GM19468 (cell line): ENCODE data around the gene CENPM.
"Not testable (repeated sequence)": the region's sequence is repeated elsewhere in the genome, so short reads cannot be mapped to it uniquely, and the experiment has no call there.

Experiments
- ATAC-seq: cut with Tn5 transposase; IDR thresholded peaks from one replicate; pipeline ENCODE4 v1.9.1; 2021; ENCODE audit warnings: mild to moderate bottlenecking, moderate library complexity, moderate number of reproducible peaks; ENCODE audit not compliant: unreplicated experiment; ENCODE audit errors: extremely low read depth

CENPM gene

DNA sequence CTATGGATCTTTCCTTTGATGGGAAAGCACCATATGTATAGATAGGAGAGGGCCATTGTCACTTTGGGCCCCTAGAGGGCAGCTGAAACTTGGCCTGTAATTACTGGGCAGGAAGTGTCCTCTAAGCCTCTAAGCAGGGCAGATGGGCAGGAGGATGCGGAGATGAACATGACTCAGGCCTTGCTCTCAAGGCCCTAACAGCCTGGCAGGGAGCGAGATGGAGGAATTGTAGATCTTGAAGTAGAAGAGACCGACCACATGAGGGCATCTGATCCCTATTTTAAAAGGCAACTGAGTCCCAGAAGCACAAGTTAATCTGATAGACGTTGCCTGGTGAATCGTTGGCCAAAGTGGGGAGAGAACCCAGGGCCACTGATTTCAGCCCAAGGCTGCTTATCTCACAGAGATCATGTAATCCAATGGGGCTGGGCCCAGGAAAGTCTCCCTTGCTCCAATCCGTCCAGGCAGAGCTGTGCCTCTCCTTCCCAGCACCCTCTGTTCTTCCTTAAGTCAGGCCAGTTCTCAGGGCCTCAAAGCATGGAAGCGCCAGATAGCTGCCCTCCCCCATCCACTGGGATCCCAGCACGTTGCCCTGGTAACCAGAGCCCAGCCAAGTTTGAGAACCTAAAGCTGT, 19.8 kb upstream of the CENPM start:
- ATAC-seq, result no peak

DNA sequence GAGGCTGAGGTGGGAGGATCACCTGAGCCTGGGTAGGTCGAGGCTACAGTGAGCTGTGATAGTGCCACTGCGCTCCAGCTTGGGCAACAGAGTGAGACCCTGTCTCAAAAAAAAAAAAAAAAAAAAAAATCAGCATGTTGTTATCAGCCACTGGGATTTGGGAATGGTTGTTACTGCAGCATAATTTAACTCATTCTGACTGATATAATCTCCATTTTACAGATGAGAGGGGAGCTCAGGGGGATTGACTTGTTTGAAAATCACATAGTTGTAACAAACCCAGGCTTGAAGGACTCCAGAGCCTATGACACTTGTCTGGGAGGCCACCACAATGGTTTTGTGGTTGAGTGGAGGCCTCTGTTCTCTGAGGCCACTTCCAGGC, 19.3 kb upstream of the CENPM start:
- ATAC-seq, result no peak

GRCh38 chr22:41964112-41964491, 17.1 kb upstream of the CENPM start:
- ATAC-seq, result no peak

DNA sequence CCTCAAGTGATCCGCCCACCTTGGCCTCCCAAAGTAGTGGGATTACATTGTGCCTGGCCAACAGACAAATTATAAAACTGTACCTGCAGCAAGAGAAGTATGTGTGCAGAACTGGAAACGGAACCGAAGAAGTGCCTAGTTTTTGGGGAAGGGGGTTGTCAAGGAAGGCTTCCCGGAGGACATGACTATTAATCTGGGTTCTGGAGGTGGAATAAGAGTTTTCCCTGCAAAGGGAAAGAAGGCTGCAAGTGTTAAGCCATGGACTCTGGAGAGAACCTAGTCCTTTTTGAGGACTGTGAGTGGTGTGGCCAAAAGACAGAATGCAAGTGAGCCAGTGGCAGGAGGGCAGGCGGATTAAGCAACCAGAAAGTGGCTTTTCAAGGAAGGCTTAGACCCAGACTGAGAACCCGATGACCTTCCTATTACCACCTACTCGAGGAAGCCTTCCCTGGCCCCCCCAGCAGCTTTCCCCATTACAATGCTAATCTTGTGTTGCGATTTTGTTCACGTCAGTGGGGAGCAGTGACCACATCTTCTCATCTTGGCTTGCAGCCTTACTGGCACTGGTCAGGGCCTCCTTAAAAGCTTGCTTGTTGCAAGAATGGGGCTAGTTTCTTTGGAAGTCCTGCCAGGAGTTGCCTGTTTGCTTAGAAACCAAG, 16.6 kb upstream of the CENPM start:
- no peak for ATAC-seq

- ATAC-seq, result no peak
These were observed 11.1 kb upstream of the CENPM start for GRCh38 chr22:41957941-41958556.

DNA sequence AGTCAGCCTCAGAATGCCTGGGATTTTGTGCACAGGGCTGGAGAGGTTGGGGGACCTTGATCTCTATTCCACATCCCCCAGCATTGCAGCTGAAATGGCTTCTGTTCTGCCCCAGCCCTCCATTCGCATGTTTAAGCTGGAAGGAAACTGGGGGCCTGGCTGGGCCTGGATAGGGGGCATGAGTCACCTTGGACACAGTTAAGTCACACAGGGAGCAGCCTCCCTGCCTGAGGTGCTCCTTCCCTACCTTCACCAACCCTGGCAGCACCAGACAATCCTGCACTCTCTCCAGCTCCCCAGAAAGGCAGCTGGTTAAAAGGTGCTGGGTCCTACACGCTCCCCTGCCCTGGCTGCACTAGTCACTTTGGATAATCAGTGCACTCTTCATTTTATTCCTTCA, 5.8 kb upstream of the CENPM start:
- ATAC-seq, result no peak

DNA sequence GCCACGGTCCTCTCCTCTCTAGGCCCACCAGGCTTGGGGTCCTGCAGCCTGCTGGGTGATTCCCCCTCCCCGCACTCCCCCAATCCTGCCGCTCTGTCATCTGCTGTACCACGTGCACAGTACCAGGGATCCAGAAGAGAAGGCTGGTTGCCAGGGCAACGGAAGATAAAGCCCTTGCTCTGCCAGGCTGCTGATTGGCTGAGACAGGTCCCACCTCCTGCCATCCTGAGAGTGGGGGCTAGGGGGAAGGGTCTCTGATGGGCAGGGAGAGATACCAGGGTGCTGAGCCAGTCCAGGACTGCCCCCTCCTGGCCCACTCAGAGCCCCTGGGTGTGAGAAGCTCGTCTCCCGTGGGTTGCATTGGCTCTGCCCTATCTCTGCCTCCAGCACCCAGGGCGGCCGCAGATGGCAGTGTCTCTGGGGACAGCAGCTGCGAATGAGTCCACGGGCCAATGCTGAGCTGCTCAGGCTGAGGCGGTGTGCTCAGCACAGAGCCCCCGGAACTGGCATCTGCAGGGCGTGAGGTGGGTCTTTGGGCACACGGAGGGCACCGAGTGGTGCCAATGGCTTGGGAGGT, 5.0 kb upstream of the CENPM start, which contains the start of gene SMIM45:
TSS of gene SMIM45 (plus strand) at position 253 of the 577 bp plus-strand sequence.
- no peak for ATAC-seq

DNA sequence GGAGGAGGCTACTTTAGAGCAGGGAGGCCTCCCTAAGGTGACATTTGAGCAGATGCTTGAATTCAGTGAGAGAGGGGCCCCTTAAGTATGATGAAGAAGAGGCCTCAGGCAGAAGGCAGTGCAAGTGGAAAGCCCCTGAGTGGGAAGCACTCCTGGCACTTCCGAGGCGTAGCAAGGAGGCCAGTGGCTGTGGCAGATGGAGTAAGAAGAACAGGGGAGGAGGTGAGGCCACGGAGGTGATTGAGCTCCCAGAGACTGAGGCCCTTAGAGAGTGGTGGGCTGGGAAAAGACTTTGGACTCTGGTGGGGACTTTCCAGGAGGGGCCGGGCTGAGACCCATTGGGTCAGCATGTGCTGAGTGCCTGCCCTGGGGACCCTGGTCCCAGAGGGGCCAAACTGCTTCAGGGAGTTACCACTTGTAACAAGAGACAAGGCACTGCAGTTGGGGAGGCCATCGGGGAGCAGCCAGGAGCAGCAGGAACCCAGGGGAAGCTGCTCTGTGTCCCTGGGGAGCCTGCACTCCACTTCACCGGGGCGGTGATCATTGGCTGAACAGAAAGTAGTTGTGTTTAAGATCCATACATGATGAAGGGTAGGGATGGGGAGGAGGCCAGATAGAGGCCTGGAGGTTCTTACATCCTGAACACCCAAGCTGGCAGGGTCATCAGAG, 2.5 kb upstream of the CENPM start:
- ATAC-seq, result no peak

GRCh38 chr22:41948928-41949296, 2.0 kb upstream of the CENPM start:
- ATAC-seq, result not testable (repeated sequence)

DNA sequence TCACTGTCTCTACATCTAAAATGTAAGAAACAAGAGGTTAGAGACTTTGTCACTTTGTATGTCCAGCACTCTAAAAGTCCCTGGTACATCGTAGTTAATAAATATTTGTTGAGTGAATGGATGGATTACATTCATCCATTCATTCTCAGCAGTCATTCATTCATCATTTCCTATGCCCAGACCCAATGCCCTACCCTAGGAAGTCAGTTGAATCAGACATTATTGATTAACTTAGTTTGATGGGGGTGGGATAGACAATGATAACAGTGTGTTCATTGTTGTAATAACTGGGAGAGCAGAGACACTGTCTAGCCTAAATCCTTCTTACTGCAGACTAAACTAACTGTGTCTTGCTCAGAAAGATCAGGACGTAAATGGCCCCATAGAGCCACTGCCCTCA, 1.2 kb upstream of the CENPM start:
- no peak for ATAC-seq

DNA sequence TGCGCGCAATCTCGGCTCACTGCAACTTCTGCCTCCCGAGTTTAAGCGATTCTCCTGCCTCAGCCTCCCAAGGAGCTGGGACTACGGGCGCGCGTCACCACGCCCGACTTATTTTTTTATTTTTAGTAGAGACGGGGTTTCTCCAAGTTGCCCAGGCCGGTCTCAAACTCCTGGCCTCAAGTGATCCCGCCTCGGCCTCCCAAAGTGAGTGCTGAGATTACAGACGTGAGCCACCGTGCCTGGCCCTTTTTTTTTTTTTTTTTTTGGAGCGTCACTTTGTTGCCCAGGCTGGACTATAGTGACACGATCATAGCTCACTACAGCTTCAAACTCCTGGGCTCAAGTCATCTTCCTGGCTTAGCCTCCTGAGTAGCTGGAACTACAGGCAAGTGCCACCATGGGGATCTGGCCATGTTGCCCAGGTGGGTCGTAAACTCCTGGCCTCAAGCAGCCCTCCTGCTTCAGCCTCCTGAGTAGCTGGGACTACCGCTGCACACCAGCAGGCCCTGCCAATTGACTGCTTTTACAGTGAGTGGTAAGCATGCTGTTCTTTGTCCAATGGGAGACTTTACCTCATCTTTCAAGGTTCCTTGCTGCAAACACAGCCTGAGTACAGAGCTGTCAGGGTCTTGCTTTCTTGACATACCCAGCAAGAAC, 600 bp upstream of the CENPM start:
- no peak for ATAC-seq

DNA sequence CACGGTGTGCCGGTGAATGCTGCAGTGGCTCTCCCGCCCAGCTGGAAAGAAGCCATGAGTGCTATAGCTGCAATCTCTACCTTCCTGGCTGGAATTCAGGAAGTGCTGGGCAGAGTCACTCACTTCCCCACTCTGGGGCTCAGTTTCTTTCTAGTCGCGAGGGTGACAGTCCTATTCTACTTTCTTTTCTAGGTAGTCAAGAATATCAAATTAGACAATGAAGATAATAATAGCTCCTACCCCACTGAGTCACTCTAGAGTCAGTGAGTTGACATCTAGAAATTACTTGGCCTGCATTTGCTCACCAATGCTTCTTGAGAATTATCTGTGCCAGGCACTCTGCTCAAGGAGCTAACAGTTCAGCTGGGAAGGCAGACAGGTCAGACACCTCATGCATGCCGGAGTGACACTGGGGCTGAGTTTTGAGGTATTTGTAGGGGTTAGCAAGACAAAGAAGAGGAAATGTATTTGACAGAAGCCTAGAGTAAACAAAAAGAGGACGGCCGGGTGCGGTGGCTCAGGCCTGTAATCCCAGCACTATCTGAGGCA, 3.2 kb downstream of the CENPM start:
- no peak for ATAC-seq

GRCh38 chr22:41940832-41941765, 5.9 kb downstream of the CENPM start:
- no peak for ATAC-seq

DNA sequence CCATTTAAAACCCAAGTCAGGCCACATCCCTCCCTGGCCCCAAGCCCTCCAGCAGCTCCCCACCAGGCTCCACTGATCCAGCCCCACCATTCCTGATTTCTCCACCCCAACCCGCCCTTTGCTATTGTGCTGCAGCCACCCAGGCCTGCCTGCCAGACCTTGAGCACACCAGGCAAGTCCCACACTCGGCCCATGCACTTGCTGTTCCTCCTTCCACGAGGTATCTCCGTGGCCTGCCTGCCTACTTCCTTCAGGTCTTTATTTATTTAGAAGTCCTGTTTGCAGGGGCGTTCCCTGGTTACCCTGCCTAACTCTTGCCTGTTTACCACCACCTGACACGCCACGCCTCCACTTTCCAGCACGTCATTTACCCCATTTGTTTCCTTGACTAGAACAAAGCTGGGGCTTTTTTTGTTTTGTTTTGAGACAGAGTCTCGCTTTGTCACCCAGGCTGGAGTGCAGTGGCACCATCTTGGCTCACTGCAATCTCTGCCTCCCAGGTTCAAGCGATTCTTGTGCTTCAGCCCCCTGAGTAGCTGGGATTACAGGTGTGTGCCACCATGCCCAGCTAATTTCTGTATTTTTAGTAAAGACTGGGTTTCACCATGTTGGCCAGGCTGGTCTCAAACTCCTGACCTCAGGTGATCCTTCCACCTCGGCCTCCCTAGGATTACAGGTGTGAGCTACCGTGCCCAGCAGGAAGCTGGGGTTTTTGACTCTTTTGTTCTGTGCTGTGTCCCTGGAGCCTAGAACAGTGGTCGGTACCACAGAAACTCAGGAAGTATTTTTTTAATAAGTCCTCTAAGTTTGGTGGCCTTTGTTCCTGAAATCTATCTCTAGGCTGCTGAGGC, 6.7 kb downstream of the CENPM start:
- no peak for ATAC-seq

- no peak for ATAC-seq
These were observed 10.1 kb downstream of the CENPM start for GRCh38 chr22:41936894-41937169.

GRCh38 chr22:41935509-41935908, 11.4 kb downstream of the CENPM start:
- ATAC-seq, result no peak

- ATAC-seq, result no peak
These were observed 12.0 kb downstream of the CENPM start for GRCh38 chr22:41935015-41935351.

GRCh38 chr22:41934284-41935014, 12.5 kb downstream of the CENPM start:
- no peak for ATAC-seq
